Suppressor macrophage treated with lipopolysaccharide for 4 hours (primary cell): ENCODE measurements around the gene ST8SIA6.
"Not testable (repeated sequence)": the region's sequence is repeated elsewhere in the genome, so short reads cannot be mapped to it uniquely, and the experiment has no call there.

Experiments used
- DNase-seq: peaks from one replicate; pipeline ENCODE4 v3.0.0-alpha.2; 2020

ST8SIA6 gene

DNA sequence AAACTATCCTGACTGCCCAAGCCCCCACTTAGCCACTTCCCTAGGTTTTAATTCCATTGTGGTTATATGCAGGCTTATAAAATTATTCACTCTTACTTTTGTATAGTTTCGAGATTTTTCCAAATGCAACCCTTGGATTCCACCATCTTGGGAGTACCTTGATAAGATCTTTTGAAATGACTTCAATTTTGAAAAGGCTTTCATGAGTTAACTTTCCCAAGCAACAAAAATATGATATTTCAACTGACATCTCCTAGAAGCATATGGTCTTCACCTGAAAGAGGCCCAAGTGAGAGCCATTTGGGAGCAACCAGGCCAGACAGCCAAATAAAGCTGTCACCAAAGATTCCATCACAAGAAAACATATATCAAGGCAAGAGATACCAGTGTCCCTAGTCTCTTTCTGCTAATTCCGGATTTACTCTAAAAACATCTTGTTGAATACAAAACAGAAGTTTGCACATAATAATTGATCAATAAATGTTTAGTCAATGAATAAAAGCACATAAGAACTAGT is 1.7 kb upstream of the ST8SIA6 start:
- DNase-seq, result no peak

DNA sequence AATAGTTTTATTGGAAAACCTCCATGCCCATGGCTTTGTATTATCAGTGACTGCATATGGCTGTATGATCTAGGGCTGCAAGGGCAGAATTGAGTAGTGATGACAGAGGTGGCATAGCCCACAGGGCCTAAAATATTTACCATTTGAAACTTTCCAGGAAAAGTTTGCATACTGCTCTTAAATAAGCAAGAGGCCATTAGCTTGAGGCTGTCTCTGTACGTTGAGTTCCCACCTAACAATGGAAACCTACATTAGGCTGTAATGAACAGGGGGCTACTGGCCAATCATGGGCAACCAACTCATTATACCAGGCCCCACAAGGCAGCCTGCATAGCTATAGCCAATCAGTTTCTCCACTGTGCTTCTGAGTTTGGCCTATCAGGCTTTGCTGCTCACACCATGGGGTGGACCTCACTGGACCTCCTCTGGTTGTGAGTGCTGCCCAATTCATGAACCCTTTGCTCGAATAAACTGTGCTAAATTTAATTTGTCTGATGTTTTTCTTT is 673 bp upstream of the ST8SIA6 start:
- DNase-seq, result no peak

DNA sequence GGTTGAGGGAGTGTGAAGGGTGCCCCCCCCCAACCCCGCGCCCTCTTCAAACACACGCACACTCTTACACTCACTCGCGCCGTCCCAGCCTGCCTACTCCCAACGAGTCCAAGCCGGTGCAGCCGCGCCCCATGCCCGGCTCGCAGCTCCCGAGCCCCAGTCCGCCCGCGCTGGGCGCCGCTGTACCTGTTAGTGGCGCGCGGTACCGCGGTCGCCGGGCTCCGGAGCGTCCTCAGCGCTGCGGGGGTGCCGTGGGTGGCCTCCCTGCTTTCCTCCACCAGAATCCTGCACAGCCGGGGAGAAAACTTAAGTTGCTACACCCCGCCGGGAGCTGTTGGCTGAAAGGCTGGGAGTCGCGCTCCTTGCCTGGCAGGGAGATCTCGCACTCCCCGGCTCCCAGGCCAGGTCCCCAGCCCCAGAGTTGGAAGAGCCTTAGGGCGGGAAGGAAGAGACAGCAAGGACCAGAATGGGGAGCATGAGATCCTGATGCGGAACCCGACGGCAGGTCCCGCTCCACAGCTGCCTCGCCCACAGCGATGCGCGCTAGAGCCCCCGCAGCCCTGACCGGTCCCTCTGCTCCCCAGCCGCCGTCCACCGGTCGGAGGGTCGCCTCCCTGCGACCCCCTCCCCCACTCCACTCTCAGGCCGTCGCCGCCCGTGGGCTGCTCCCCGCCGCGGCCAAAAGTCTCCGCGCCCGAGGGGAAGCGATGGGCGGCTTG is 863 bp downstream of the ST8SIA6 start:
- DNase-seq, result no peak

DNA sequence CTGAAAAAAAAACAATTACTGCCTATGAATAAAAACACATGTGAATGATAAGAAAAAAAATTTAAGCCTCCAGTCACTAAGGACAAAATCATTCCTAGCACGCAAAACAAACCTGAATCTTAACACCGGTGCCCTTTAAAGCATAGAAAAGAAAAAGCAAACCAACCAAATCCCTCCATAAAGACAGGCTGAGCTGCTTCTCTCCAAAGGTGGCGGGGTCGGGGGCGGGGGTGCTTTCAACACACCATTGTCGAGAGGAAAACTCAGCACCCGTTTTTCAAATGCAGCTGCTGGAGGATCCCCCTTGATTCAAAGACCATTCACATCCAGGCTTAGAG is 1.4 kb downstream of the ST8SIA6 start:
- no peak for DNase-seq

DNA sequence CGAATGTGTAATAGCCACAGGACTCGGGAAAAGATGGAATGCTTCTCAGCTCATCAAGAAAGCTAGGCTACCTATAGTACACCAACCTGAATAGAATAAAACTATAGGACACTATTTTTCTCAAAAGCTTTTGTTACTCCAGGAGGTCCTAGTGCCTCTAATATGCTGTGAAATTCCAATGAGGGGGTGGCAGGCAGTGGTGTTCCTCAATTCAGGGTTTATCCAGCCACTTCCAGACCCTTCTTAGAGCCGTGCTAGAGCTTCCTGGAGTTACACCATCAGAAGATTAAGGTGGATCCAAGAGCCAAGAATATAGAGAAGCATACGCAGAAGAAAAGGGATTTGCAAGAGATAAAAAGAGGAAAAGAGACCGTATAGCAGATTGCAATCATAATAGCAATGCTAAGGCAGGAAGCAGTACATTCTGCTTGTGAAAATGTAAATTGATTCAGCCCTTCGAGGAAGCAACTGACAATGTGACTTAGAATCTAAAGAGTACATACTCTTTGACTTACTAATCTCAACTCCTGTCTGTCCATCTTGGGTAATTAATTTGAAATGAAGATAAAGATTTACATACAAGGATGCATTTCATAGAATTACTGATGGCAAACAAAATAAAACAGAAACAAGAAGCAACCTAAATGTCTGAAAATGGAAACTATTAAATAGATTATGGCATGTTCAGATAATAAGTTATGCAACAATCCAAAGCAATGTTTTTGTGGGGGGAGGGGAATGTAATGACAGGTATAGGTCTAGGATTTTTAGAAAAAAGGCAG is 2.1 kb downstream of the ST8SIA6 start:
- no peak for DNase-seq

DNA sequence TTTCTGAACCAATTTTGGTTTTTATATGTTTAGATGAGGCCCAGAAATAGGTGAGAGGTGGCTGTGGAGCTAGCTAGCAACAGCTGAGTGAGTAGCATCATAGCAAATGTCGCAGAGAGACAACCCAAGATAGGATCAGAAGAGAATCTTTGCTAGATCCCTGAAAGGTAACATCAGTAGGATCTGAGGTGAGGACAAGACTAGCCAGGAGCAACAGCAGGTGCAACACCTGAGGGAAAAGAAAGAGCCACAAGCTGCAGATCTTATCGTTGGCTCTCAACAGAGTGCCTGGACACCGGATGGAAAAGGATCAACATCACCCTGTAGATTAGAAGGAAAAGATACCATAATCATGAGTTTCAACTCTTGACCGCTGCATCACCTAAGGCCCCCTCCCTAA is 4.4 kb downstream of the ST8SIA6 start:
- DNase-seq, result no peak

DNA sequence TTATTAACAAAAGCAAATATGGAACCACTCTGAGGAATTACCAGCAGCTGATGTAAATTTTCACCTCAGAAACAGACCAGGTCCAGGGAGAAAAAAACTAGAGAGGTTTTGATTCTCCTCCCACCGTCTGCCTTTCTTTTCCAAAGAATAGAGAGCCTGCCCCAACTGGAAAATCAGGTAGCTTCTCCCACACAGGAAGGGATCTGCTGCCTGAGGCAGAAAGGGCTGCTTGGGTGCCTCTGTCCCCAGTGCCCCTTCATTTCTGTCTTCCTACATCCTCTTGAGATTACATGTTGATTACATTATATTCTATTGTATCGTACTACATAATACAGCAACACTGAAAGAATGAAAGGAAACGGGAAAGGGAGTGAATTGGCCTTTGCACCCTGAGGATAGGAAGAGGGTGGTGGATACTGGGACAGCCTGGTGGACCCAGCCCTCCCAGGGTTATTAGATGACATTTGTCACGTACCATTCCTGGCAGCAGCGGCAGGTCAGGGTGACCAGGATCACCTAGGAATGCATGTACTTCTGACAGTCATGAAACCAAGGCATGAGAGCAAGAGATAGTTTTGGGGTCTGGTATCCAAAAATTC is 8.9 kb downstream of the ST8SIA6 start:
- no peak for DNase-seq

DNA sequence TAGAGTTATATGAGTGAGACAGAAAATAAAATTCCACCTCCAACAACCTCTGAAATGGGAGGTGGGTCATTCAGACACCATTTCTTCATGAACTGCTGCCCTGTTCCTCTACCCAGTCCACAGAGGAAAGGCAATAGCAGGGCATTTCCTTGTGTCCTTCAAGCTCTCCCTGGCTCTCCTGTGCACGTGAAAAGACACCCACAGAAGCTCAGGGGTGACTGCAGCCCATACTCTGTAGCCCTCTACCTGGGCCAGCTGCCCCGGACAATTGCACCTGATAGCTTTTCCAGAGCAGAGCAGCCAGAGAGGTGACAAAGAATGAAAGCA is 10.0 kb downstream of the ST8SIA6 start:
- DNase-seq, result no peak

DNA sequence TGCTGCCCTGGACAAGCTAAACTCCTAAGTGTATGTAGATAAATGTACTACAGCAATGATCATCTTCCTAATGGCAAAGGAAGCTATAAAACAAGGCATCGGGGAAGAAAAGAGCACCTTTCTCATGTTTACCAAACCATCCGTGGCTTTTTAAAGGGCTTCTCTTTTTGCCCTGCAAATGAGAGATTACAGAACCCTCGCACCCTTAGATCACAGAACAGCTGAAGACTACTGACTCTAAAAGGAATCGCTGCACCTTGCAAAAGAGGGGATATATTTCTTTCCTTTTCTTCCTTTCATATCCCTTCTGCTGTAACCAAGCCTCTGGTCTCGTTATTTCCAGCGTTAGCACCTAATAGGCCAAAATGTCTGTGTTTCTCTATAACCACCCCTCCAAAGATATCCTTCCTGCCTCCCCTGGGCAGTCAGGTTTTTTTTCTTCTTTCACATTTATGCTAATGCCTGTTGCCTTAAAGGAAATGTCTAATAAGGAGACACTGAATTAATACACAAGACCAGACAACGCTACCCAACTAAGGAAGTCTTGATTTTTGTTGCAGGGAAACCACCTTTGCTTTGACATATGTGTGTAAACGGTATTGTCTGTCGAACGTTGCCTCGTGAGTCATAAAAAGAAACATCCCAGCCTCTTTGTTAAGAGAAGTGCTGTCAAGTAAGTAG is 10.5 kb downstream of the ST8SIA6 start:
- peak; percentile 30 for DNase-seq

DNA sequence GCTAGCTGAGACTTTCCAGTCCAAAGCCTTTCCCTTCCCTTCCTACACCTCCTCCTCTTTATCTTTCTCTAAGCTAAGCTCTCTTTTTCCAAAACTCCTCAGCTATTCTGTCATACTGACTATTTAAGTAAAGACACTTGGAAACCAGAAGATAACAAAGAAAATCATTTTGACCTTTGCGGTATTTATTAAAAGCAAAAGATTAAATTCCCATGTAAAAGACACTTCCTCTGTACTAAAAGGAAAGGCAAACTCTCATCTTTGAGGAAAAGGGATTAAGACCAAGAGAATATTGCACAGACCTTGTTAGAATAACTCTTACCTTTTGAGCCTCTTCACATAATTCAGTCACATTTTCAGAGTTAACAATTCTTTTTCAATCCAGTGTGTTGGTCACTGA is 15.8 kb downstream of the ST8SIA6 start:
- DNase-seq, result no peak

DNA sequence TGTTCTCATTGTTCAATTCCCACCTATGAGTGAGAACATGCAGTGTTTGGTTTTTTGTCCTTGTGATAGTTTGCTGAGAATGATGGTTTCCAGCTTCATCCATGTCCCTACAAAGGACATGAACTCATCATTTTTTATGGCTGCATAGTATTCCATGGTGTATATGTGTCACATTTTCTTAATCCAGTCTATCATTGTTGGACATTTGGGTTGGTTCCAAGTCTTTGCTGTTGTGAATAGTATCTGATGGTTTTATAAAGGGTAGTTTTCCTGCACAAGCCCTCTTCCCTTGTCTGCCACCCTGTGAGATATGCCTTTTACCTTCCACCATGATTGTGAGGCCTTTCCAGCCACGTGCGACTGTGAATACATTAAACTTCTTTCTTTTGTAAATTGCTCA is 17.8 kb downstream of the ST8SIA6 start:
- DNase-seq, result not testable (repeated sequence)

DNA sequence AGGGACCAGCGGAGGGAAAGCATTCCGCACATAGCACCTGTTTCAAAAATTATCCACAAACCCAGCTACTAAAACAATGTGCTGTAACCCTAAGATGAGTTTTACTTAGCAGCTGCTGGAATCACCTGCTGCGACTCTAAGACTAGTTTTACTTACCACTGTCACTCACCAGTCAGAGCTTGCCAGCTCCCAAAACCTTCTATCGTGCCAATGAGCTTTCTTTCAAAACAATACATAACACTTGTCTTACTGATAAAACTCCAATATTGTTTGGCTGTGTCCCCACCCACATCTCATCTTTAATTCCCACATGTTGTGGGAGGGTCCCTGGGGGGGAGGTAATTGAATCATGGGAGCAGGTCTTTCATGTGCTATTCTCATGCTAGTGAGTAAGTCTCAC is 18.4 kb downstream of the ST8SIA6 start:
- DNase-seq, result no peak

DNA sequence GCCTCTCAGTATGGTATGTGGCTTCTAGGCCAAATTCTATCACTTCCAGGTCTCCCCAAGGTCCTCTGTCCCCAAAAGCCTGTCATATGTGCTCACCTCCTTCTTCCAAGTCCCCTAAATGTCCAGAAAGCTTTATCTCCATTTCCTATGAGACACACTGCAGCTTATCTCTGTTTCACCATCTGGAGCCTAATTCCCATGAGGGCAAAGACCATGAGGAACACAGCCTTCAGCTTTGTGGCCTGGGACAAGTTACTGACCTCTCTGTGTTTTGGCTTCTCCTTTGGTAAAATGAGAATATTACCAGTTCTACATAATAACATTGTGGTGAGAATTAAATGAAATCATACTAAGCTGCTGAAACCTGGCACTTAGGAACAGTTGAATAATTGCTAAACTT is 19.2 kb downstream of the ST8SIA6 start:
- DNase-seq, result no peak

DNA sequence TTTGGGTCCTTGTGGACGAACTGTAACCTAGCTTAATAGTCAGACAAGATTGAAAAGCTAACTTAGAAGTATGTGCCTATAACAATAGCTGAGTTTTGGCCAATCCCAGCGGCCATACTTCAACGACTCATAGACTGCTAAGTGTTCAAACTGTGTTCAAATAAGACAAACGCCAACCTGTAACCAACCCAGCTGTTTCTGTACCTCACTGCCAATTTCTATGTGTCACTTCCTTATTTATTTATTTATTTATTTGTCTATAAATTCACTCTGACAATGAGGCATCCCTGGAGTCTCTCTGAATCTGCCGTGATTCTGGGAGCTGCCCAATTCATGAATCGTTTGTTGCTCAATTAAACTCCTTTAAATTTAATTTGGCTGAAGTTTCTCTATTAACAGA is 21.7 kb downstream of the ST8SIA6 start:
- DNase-seq, result no peak

DNA sequence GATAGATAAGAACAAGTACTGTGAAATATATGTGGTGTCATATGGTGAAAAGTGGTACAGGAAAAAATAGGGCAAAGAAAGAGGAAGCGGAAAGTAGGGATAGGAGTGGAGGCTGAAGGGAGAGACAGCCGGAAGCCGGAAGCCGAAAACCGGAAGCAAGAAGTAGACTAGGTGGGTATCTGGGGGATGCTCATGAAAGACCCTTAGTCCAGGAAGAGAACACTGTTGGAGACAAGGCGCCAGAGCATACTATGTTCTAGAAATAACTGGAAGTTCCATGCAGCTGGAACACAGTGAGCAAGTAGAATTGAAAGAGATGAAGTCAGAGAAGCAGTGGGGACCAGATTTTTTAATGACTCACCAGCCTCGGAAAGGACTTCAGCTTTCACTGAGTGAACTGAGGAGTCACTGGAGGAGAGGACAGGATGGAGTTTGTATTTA is 22.5 kb downstream of the ST8SIA6 start:
- DNase-seq, result peak; percentile 42

DNA sequence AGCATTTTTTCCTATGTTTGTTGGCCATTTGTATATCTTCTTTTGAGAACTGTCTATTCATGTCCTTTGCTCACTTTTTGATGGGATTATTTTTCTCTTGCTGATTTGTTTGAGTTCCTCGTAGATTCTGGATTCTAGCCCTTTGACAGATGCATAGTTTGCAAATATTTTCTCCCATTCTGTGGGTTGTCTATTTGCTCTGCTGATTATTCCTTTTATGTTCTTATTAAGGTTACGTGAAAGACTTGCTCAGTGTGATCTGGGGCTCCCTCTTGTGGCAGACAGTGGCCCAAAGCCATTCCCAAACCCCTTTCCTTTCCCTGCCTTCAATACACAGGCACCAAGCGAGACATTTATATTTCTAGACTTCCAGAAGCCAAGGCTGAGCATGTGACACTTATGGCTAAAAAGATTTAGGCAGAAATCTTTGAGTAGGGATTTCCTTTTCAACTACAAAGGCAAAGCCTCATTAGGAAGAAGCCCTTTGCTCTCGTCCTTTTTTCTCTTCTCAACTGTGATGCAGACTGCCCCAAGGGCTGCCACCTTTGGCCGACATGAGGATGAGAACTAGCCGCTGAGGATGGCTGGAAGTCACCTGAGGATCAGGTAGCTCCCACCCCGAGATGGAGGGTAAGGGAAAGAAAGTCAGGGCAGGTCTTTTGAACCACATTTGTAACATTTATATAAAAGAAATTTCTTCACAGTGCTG is 23.6 kb downstream of the ST8SIA6 start:
- DNase-seq, result peak; percentile 56

DNA sequence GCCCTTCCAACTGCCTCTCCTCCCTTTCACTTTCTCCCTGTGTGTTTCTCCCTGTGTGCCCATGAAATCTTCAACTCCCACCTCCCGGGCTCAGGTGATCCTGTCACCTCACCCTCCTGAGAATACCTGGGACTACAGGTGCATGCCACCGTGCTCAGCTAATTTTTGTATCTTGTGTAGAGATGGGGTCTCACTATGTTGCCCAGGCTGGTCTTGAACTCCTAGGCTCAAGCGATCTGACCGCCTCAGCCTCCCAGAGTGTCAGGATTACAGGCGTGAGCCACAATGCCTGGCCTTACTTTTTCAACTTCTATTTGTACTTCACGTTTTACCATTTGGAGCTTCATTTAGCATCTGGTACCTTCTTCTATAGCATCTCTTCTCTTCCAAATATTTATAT is 24.9 kb downstream of the ST8SIA6 start:
- no peak for DNase-seq

DNA sequence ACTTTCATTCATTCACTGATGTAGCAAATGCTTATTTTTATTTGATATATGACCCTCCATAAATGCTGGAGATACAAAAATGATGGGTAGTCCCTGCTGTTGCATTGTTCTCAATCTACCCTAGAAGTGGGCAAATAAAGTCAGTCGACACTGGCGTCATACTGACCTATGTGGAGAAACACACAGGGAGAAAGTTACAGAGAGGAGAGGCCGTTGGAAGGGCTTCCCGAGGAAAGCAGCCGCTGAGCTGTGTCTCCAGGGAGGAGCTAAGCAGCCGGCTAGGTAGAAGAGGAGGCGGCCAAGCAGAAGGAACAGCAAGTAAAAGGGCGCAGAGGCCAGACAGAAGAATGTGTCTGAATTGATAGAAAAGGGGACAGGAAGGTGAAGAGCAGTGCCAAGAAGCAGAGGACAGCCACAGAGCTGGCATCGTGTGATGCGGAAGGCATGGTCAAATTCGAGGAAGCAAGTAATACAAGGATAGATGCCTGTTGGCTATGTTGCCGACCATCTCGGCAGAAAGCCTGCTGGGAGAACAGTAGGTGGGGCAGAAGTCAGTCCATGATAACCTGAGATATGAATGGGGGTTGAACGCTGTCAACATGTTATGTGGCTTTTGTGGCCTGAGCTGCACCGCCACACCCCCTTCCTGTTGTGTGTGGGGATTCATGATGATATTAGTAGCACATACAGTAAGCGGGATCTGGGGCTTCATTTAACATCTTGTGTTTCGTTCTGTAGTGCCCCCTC is 25.9 kb downstream of the ST8SIA6 start:
- no peak for DNase-seq

DNA sequence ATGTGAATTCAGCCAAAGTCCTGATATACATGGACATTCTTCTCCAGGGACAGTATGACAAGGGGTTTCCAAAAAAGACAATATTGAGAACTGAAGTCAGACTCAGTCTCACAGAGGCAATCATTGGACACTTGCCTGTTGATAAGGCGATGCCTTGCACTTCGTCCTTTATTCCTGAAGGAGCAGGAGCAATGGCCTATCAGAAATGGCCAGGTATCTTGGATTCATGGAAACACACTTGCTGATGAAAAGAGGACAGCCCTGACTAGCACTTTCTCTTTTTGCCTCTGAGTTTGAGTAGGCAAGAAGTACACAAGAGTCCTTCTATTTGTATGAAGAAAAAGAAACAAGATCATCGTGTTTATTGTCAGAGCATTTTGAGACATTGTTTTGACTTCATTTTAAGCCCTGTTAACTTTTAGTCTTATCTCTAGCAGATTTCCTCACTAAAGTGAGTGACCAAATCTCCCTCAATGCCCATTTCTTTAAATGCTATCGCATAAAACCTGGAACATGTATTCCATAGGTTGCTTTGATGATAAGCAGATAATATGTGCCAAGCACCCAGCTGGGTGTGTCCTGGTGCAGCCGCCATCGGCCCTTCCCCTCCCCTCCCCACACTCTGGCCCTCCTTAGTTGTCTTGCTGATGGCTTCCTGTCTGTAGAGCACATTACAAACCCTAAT is 26.6 kb downstream of the ST8SIA6 start:
- no peak for DNase-seq

DNA sequence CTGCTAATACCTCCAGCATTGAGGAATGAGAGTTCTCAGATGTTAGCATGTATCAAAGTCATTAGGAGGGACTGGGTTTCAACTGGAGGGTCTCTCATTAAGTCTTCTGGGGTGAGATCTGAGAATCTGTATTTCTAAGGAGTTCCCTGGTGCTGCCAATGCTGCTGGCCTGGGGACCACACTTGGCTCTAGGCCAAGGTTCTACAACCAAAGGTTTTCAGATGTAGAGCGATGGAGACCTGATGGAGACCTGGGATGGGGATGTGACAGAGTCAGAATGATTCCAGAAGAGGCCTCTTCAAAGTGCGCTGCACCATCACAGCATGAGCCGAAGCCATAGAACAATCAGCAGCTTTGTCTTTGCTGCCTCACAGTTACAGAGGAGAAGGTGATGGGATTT is 27.2 kb downstream of the ST8SIA6 start:
- no peak for DNase-seq

DNA sequence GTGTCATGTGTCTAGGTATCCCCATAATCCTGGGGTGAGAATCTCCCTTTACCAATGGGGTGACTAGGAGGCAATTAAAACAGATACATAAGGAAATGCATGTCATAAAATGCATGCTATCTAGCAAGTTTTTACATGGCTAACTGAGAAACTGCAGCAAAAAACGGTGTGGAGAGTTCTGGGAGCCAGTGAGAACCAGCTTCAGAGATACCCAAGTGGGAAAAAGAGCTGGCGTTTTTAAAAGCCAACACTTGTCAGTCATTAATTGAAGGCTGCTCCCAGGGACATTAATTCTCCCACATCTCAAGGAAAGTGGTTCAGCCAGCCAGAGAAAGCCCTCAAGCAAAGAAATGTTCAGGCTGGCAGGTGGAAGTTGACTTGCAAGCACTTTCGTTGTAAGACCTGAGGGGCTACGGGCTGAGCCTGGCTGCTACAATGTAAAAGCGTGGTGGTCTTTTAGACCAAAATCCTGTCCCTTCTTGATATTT is 28.1 kb downstream of the ST8SIA6 start:
- DNase-seq, result no peak
